Measurements from ENCODE around the gene MTMR12.

- TF ChIP-seq CTCF (conservative IDR thresholded peaks at IDR 0.05; ENCODE audit: low read length) (no peak), EZH2phosphoT487 (IDR thresholded peaks at IDR 0.05; ENCODE audit: borderline replicate concordance, low read depth, low read length) (no peak)
Observed at GRCh38 chr5:32270178-32270577, 42.6 kb downstream of the MTMR12 start.
